Activated CD8-positive, alpha-beta memory T cell treated with anti-CD3 and anti-CD28 coated beads for 48 hours (primary cell): ENCODE measurements around the gene PLPP6.
"Not testable (repeated sequence)": the region's sequence is repeated elsewhere in the genome, so short reads cannot be mapped to it uniquely, and the experiment has no call there.

Source experiments
- DNase-seq, 3 experiments: peaks; one replicate each; pipeline ENCODE4 v3.0.0-alpha.2; 2020; ENCODE audit warnings: low read depth in 2 of 3, low spot score in 2 of 3

PLPP6 gene

GRCh38 chr9:4662108-4662988 lies at the start of gene PLPP6:
TSS of gene PLPP6 (plus strand) at chr9:4662294. CDS start at chr9:4662376, 82 bp downstream.
- peak; percentile 49 to 58 (median 54) for DNase-seq

DNA sequence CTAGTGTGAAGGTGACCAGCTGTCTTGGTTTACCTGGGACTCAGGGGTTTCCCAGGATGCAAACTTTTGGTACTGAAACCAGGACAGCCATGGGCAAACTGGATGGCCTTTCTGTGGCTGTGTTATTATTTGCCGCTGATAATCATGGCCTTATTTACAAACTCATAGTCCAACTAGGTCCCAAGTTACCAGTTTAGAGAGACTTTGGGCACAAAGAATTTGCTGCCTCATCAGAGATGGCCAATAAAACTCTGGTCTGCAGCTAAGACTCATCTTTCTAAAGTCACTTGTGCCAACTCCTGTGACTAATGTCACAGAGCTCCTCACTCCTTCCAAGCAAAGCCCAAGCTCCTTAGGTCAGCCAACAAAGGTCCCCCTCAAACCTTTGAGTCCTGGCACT lies 47.5 kb upstream of the PLPP6 start:
- DNase-seq = no peak

DNA sequence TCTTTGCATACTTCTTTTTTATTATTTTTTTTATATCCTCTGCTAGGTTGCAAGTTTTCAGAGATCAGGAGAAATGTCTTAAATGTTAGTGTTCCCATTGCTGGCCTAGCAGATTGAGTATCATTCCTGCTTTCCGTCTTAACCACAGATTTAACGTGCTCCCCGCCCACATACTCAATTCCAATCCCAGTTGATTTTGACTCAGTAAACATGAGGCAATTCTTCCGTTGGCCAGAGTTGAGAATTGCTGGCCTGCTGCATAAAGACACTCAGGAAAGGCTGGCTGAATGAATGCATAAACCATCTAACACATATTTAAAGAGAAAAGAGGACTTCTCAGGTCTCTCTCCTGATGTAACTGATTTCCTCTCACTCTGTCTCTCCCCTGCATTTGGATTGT lies 46.8 kb upstream of the PLPP6 start:
- DNase-seq = no peak

GRCh38 chr9:4615778-4616177 lies 46.3 kb upstream of the PLPP6 start:
- no peak for DNase-seq

DNA sequence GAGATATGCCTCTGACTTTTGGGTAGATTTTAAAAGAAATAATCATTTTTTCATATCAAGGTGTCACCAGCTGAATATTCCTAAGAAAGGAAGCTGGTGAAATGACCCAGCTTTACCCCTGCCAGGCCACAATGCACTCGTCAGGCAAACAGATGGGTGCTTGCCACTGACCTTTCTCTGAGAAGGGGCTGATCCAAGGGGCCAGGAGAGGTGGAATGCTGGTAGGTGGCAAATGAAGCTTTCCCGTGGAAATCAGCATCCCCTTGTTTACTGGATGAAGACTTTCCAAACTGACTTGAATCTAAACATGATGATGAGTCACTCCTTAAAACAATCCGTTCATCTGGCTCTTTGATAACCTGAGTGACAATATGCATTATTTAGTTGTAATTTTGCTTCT lies 44.3 kb upstream of the PLPP6 start:
- no peak for DNase-seq

GRCh38 chr9:4618700-4619099 lies 43.4 kb upstream of the PLPP6 start:
- DNase-seq = no peak

DNA sequence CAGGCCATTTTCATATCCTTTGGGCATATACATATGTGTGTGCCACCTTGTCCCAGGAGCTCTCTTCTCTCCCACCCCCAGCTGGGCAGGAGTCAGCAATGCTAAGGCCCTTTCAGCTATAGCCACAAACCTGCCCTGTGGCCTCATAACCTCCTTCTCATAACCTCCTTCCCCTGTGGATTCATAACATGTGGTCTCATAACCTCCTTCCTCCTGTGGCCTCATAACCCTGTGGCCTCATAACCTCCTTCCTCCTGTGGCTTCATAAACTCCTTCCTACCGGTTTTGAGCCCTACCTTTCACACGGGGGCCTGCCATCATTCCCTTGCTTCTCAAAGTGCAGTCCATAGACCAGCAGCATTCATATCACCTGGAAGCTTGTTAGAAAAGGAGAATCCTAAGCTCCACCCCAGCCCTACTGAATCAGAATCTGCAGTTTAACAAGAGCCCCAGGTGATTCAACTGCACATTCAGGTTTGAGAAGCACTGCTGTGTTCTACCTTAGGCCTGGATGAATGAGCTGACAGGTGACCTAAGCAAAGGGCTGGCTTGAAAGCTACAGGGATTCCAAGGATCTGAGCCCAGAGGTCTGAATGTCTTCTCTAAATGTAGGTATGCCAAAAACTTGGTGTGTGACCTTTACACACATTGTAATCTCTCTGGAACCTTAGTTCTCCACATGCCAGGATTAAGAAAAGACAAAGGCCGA lies 41.9 kb upstream of the PLPP6 start:
- no peak for DNase-seq

DNA sequence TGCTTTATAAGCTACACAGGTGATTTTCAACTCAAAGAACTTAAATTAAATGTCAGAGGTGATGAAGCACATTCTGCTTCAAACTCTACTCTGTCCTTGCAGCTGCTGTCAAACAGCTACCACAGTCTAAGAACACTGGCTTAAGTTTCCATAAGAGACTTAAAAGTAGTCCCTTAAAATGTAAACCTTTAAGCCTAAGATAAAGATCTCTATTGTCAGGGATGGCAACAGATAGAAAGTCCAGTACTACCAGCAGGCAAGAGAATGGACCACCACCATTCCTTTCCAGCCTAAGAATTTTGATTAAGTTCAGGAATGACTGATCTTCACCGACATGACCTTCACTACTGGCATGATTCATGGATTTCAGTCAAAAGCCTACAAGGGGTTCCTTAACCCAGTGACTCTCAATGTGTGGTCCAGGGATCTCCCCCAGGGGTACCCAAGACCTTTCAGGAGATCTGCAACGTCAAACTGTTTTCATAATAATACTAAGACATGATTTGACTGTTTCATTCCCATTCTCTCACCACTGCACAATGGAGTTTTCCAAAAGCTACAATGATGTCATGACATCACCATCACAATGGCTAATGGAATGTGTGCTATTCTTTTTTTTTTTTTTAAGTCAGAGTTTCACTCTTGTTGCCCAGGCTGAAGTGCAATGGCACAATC lies 41.1 kb upstream of the PLPP6 start:
- no peak for DNase-seq

DNA sequence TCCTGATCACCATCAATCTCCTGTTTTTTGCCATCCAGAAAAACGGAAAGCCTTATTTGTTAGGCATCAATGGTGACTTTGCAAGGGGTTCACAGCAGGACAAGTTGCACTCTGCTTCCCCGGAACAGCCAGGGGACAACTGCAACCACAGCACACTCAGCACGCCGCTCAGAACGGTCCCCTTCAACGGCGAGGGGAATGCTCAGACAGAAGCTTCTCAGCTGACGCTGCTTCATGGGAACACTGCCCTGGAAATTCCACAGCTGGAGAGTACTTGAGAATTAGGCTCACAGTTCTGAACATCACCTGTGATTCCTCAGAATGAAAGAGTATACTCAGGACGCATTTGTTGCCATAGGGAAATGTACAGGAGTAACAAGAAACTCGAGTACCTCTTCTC lies 40.1 kb upstream of the PLPP6 start:
- DNase-seq = no peak

DNA sequence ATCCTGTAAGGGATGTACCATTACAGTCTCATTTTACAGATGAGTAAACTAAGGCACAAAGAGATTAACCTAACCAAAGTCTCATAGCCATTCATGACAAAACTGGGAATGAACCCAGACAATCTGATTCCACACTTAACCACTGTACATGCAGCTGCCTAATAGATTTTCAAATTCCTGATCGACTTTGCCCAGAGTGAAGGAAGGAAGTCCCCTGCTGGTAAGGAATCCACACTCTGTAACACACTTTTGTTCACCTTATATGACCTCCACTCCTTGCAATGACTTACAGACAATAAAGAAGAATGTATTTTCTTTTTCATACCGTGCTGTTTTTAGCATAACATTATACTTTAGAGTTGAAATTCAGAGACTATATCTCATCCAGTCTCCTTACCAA lies 31.3 kb upstream of the PLPP6 start:
- DNase-seq = no peak

- no peak for DNase-seq
Observed at GRCh38 chr9:4638968-4639367, 23.1 kb upstream of the PLPP6 start.

- no peak for DNase-seq
Observed at GRCh38 chr9:4639420-4639819, 22.7 kb upstream of the PLPP6 start.

- no peak for DNase-seq
Observed at GRCh38 chr9:4640027-4640426, 22.1 kb upstream of the PLPP6 start.

DNA sequence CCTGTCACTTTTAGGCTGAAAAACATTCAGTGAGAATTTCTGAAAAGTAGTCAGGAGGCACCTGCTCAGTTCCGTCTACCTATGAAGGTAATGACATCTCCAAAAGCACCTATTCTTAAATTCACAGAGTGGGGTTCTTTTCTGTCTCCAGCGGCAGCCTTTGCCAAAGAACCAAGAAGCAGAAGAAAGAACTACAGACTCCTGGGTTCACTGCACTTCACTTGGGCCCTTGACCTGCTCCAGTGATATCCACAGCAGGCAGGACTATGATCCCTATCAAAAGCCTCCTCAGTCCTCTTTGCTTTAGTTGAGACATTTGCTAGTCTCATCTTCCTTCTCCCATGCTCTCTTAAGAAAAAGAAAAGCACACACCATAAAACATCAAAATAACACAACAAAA lies 19.7 kb upstream of the PLPP6 start:
- DNase-seq = no peak

GRCh38 chr9:4654084-4654483 lies 8.0 kb upstream of the PLPP6 start:
- no peak for DNase-seq

- DNase-seq = no peak
Observed at GRCh38 chr9:4654538-4654937, 7.6 kb upstream of the PLPP6 start.

DNA sequence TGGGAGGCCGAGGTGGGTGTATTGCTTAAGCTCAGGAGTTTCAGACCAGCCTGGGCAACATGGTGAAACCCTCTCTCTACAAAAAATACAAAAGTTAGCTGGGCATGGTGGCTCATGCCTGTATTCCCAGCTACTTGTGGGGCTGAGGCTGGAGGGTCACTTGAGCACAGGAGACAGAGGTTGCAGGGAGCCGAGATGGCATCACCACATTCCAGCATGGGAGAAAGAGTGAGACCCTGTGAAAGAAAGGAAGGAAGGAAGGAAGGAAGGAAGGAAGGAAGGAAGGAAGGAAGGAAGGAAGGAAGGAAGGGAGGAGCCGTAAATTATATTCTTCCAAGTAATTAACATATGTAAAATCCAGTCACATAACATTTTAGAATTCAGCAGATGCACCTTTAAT lies 5.9 kb upstream of the PLPP6 start:
- DNase-seq = not testable (repeated sequence)

GRCh38 chr9:4656621-4657020 lies 5.5 kb upstream of the PLPP6 start:
- DNase-seq = no peak

GRCh38 chr9:4657426-4658159 lies 4.5 kb upstream of the PLPP6 start:
- DNase-seq = no peak

DNA sequence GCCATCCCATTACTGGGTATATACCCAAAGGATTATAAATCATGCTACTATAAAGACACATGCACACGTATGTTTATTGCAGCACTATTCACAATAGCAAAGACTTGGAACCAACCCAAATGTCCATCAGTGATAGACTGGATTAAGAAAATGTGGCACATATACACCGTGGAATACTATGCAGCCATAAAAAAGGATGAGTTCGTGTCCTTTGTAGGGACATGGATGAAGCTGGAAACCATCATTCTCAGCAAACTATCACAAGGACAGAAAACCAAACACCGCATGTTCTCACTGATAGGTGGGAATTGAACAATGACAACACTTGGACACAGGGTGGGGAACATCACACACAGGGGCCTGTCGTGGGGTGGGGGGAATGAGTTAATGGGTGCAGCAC lies 1.4 kb upstream of the PLPP6 start:
- not testable (repeated sequence) for DNase-seq

- no peak for DNase-seq
Observed at GRCh38 chr9:4661165-4661564, 929 bp upstream of the PLPP6 start.
